B cell (primary cell): ENCODE measurements around the gene YOD1.

Experiments
- EZH2 ChIP-seq: IDR thresholded peaks from 2 replicates; pipeline ENCODE4 v1.6.1; 2012; ENCODE audit warnings: borderline replicate concordance, low read depth, mild to moderate bottlenecking, moderate library complexity, low read length; ENCODE audit not compliant: insufficient read depth, poor library complexity, severe bottlenecking
- TF ChIP-seq, protein P1 (sequence below): fragments of 200-600 bp; IDR thresholded peaks from one replicate; pipeline ENCODE4 v1.8.0; 2022; ENCODE audit warnings: antibody characterized with exemption, mild to moderate bottlenecking

GRCh38 chr1:207034208-207034607, 16.8 kb downstream of the YOD1 start:
- no peak for TF ChIP-seq EZH2
- TF ChIP-seq, protein P1, sequence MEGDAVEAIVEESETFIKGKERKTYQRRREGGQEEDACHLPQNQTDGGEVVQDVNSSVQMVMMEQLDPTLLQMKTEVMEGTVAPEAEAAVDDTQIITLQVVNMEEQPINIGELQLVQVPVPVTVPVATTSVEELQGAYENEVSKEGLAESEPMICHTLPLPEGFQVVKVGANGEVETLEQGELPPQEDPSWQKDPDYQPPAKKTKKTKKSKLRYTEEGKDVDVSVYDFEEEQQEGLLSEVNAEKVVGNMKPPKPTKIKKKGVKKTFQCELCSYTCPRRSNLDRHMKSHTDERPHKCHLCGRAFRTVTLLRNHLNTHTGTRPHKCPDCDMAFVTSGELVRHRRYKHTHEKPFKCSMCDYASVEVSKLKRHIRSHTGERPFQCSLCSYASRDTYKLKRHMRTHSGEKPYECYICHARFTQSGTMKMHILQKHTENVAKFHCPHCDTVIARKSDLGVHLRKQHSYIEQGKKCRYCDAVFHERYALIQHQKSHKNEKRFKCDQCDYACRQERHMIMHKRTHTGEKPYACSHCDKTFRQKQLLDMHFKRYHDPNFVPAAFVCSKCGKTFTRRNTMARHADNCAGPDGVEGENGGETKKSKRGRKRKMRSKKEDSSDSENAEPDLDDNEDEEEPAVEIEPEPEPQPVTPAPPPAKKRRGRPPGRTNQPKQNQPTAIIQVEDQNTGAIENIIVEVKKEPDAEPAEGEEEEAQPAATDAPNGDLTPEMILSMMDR = no peak
